ENCODE data around the gene MAP4K1.
"Not testable (repeated sequence)": the region's sequence is repeated elsewhere in the genome, so short reads cannot be mapped to it uniquely, and the experiment has no call there.

The MAP4K1 gene

DNA sequence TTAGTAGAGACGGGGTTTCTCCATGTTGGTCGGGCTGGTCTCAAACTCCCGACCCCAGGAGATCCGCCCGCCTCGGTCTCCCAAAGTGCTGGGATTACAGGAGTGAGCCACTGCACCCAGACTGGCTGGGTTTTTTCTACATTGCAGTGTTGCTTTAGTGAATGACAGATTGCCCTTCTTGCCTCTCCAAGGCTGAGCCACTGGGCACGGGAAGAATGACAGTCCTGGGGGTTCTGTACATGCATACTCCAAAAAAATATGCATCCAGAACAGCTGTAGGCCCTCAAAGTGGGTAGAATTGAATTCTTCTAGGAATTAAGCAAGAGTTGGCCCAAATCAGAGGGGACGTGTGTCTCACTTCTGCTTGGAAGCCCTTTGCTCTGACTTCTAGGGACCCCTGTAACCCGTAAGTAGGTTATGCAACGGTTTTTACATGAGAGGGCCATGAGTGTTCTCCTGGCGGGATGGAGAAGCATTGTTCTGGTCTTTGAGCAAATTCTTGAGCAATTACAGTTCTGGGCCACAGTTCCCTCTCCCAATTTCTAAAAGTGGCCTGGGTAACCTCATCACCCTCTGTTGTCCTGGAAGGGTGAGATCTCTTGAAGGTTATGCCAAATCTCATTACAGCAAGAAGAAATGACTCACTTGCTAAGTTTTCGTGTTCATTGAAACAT lies 33.3 kb upstream of the MAP4K1 start:
- DNase-seq: no peak

DNA sequence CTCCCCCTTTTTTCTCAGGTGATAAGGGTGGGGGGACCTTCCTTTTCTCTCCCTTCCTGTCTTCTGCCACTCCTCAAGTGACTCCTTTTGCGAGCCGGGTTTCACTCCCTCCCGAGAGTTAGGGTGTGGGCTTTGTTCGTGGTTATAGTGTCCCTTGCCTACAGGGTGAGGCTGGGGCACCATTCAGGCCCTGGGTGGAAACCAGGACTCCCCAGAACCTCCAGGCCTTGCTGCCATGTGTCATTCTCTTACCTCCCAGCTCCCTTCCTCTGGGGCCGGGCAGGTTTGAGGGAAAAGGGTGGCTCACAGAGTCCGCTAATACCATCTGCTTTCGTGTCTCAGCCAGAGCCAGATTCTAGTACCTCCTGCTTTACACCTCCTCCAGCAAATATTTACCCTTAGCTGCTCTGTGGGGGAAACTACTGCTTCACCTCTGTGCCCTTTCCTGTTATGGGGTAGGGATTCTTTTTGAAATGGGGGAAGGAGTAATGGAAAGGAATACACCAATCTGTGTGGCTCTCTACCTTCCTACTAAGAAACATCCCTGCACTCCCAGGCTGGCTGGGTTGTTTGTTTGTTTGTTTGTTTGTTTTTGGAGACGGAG lies 32.5 kb upstream of the MAP4K1 start:
- DNase-seq: peak in 1 of 2 experiments; percentile 28

DNA sequence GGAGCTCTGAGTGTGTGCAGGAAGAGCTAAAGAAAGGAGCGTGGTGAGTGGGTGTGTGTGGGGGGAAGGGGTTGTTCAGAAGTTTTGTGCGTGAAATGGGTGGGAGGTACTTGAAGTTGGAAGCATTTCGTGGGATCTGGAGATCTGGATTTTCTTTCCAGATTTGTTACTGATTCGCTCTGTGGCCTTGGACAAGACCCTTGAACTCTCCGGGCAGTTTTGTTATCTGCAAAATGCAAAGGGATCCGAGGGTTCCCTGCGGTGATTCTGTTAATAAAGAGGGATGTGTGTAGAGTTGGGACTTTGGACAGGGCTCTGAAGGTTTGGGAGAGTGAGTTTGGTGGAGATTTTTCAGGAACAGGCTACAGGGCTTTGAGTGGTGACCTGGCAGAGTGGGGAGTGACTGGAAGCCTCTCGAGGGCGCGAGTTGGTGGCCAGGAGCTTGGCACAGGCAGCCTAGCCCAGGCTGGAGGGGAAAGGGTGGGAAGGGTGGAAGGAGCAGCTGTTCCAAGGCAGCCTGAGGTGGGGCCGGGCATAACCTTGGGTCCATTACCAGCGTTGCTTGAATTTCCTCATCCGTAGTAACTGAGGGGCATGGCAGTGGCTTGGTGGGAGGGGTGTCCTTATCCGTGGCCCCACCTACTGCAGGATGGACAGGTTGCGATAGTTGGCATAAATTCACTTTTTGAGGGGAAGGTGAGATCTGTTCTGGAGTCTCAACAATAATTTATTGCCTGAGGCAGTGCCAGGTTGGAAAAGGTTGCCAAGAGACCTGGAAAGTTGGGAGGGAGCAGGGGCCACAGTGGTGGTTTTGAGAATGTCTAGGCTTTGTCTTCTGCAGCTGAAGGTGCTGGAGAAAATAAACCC lies 31.8 kb upstream of the MAP4K1 start:
- no peak for DNase-seq

DNA sequence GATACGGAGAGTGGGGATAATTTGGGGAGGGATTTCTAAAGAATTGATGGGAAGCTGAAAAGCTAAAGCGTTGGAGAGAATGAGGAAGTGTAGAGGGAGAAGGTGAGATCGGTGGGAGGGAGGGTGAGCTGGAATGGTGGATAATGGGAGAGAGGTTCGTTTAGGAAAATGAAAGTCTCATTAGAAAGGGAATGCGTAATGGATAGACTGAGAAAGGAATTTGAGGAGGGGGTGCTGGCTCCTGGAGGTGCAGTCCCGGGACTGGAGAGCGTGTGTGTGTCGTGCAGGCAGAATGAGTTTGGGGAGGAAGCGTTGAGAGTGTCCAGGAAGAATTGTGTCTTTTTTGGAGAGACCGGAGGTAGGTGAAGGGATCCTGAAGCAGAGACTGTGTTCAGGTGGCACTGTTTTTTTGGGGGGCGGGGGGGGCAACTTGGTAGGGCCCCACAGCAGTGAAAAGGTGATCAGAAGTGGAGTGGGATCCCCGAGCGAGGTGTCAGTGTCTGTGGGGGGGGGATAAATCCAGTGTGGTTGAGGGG lies 31.1 kb upstream of the MAP4K1 start:
- DNase-seq: no peak

DNA sequence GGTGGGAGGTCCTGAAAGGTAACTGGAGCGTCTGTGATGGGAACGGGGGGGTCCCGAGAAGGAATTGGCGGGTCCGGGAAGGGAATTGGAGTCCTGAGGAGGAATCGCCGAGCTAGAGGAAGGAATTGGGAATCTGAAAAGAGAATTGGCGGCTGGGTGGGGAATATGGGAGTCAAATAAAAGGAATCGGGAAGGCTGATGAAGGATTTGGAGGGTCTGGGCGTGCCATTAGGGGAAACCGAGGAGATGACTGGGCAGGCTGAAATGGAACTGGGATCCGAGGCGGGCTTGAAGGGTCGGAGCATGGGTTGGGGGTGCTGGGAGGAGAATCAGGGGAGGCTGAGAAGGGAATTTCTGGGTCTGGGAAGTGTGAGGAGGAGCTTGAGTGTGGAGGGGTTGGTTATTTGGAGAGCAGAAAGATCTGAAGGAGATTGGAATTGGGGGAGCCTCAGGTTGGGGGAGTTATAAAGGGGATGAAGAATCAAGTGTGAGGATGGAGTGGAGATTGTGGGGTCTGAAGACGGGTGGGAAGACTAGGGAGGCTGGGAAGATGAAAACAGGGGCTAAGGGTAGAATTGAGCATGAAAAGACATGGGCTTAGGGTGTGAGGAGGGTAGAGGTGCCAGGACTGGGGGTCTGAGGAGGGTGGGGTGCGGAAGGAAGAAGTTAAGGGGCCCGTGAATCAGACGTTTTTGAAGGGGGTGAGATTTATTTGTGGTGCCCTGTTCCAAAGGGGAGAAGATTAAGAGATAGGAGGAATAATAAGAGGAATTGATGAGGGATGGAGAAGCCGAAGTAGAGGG lies 30.4 kb upstream of the MAP4K1 start:
- DNase-seq: peak; percentile 32 to 33

DNA sequence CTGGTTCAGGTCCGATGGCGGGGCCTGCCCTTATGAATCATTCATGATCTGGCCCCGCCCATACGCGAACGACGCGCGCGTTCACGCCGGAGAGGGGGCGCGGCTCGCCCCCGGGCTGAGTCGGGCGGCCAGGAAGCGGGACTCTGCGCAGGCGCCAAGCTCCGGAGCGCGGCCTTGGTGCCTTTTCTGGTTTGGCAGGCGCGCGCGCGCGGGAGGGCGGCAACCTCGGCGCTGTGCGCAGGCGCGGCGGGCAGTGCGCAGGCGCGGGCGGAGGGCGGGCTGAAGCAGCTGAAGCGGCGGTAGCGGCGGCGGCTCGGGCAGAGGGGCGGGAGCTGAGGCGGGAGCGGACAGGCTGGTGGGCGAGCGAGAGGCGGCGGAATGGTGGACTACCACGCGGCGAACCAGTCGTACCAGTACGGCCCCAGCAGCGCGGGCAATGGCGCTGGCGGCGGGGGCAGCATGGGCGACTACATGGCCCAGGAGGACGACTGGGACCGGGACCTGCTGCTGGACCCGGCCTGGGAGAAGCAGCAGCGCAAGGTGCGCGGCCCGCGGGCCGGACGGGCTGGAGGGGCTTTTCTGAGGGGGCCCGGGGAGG lies 29.7 kb upstream of the MAP4K1 start, which contains the start of gene ACTN4:
Gene ACTN4 (plus strand): TSS at position 282 of the 598 bp plus-strand sequence. CDS start 97 bp downstream, at position 379.
- DNase-seq: peak; percentile 100

DNA sequence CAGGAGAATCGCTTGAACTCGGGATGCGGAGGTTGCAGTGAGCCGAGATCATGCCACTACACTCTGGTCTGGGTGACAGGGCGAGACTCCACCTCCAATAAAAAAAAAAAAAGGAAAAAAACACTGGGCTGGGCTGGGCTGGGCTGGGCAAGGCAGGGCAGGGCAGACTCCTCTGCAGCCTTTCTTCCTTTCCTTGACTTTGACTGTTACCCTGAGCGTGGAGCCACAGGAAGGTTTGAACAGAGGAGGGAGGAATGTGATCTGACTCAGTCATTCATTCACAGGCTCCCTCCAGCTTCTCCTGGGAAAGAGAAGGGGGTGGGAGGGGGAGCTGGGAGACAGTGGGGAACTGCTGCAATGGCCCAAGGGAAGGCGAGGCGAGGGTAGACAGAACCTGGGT lies 27.0 kb upstream of the MAP4K1 start:
- no peak for DNase-seq

DNA sequence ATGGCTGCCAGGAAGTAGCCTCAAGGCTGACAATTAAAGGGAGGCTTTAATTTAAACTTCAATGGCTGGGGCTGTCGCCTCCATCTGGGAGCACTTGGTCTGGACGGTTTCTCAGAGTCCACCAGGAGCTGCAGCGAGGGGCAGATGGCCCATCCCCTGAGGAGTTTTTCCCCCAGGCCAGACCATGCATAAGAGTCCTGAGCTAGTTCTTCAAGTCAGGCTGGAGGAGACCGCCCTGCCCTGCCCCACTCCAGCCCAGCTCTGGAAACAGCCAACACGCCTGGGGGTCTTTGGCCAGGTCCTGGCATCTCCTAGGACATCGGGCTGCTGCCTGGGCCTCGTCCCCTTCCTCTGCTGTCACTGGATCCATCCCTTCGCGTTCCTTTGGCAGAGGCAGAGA lies 24.4 kb upstream of the MAP4K1 start:
- DNase-seq: no peak

DNA sequence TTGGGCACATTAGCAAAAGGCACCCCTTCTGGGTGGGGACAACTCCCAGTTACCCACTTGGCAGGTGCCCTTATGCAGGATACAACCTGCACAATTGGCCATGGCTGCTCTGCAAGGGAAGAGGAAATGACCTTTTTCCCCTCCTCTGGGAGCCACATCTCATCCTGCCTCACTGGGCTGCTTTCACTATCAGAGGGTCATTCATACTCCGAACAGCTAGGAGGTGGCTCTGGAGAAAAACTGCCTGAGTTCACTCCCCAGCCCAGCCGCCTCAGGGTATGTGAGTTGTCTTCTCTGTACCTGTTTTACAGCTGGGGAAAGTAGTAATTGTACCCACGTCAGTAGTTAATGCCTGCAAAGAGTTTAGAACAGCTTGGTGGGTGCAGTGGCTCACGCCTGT lies 22.6 kb upstream of the MAP4K1 start:
- DNase-seq: no peak

DNA sequence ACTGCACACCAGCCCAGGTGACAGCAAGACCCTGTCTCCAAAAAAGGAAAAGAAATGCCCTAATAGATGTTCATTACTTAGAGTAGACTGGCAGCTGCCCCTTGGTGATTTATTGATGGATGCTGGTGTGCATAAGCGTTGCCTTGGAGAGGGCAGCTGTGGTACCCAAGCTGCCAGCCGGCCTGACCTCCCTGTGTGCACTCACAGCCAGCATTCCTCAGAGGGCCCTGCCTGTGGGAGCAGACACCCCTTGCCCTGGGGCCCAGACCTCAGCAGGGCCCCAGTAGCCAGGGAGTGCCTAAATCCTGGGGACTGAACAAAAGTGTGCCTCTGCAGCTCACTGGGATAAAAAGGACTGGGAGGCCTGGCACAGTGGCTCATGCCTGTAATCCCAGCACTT lies 21.9 kb upstream of the MAP4K1 start:
- no peak for DNase-seq

DNA sequence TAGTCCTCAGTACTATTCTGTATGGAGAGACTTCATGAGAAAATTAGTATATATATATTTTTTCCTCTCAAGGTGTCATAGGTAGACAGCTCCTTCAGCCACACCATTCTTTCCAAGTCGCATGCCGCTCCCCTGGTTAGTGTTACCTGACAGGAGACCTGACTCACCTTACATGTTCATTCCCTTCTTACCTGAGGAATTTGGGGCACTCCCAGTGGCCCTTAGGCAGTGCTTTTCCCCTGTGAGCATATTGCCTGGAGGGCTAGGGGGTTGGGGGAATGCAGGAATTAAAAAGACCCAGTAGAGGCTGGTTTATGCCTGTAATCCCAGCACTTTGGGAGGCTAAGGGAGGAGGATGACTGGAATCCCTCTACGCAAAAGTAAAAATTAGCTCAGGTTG lies 20.7 kb upstream of the MAP4K1 start:
- no peak for DNase-seq

DNA sequence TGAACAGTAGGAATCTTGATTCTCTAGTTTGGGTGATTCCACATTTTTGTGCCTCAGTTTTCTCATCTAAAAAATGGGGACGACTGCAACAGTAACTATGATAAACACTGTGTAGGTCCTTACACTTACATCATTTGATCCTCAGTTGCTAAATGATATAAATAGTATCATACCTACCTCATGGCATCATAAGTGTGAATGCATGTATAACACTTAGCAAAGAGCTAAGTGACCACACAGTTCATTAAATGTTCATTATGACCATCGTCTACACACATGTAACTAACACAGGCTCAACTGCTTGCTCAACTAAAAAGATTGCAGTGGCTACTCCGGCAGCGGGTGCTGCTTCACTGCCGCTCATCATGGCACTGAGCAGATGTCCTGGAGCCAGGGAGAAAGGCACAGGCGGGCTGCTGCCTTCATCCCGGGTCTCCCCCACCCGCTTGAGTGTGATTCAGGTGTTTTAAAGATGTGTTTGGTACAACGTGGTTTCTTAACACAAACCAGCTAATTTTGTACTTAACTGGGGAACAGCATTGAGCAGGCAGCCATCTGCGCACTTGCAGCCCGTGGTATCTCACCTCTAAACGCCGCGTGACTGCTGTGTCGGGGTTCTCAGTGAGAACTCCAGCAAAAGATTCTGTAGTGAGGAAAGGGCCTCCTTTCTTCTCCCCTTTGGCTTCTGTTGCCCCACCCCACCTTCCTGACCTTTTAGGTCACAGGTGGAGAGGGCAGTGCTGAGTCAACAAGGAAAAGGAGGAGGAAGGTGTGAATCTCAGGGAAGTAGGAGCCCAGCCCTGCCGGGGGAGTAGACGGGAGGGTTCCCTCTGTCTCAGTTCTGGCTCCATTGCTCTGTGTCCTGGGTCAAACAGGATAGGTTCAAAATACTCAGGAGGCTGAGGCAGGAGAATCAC lies 18.0 kb upstream of the MAP4K1 start:
- DNase-seq: no peak

DNA sequence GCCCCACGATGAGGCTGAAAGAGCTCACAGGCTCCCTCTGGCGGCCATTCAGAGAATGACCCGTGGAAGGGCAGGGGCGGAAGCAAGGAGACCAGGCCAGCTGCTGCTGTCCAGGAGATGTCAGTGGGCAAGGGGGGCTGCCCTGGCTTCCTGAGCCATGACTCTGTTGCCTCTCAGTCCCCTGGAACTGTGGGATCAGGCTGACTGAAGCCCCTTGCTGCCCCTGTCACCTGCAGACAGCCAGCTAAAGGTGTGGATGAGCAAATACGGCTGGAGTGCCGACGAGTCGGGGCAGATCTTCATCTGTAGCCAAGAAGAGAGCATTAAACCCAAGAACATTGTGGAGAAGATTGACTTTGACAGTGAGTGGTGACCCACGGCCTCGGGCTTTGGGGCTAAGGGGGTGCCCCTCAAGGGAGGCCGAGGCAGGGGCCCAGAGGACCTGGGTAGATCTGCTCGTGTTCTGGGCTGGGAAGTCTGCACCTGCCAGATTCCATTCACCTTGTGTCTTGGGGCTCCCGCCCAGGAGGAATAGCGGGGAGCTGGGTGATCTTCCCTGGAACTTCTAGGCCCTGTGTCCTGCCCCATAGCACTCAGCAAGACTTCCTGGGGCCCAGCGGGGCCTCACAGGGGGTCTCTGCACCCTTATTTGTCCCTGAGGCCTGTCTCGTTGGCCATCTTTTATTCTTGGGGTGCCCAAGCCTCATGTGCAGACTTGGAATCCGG lies 17.2 kb upstream of the MAP4K1 start:
- peak; percentile 85 to 86 for DNase-seq

DNA sequence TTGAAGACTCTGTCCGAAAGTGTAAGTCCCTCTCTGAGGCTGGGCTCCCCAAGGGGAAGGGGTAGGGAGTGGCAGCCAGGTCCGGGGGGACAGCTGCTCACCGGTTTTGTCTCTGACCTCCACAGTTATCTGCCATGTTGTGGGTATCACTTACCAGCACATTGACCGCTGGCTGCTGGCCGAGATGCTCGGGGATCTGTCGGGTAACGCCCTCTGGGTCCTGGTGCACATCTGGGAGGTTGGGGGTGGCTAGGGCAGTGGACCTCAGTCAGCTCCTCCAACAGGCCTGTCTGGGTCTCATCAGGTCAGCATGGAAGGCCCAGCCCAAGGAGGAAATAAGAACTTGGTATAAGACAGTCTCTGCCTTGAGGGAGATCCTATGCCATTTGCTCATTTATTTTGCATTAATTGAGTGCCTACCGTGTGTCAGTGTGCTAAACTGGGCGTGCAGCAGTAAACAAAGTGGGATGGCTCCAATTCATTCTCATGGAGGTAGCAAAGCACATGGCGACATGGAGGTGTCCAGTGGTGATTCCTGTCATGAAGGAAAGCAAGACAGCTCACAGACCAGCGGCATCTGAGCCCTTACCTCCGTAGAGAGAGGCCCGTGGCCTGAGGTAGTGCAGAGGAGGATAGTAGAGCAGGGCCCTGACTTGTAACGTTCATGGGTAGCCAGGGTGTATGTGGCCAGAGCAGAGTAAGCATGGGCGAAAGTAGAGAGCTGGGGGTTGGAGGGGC lies 14.9 kb upstream of the MAP4K1 start:
- DNase-seq: no peak

DNA sequence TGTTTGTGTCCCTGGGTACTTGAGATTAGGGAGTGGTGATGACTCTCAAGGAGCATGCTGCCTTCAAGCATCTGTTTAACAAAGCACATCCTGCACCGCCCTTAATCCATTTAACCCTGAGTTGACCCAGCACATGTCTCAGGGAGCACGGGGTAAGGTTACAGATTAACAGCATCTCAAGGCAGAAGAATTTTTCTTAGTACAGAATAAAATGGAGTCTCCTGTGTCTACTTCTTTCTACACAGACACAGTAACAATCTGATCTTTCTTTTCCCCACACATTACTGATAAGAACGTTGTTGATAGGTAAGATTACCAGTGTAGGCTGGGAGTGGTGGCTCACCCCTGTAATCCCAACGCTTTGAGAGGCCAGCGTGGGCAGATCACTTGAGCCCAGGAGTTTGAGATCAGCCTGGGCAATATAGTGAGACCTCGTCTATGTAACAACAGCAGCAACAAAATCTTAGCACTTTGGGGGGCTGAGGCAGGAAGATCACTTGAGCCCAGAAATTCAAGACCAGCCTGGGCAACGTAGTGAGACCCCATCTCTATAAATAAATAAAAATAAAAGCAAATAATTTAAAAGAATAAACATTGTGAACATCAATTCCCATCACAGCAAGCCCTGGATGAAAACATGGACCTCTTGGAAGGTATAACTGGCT lies 14.2 kb upstream of the MAP4K1 start:
- DNase-seq: not testable (repeated sequence)

DNA sequence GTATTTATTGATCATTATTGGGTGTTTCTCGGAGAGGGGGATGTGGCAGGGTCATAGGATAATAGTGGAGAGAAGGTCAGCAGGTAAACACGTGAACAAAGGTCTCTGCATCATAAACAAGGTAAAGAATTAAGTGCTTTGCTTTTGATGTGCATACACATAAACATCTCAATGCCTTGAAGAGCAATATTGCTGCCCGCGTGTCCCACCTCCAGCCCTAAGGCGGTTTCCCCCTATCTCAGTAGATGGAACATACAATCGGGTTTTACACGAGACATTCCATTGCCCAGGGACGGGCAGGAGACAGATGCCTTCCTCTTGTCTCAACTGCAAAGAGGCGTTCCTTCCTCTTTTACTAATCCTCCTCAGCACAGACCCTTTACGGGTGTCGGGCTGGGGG lies 13.5 kb upstream of the MAP4K1 start:
- DNase-seq: not testable (repeated sequence)

DNA sequence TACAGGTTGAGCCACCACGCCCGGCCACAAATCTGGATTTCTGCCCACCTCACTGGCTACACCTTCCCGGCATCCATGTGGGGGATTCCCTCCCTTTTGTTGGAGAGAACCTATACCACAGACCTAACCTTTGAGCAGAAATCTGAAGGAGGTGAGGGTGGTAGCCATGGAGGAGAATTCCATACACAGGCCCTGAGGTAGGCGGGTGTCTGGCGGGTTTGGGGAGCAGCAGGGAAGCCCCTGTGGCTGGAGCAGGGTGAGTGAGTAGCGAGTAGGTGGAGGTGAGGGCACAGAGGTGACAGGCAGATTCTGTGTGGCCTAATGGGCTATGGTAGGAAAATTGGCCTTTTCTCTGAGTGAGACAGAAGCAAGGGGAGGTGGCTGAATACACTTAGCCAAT lies 11.8 kb upstream of the MAP4K1 start:
- DNase-seq: no peak

DNA sequence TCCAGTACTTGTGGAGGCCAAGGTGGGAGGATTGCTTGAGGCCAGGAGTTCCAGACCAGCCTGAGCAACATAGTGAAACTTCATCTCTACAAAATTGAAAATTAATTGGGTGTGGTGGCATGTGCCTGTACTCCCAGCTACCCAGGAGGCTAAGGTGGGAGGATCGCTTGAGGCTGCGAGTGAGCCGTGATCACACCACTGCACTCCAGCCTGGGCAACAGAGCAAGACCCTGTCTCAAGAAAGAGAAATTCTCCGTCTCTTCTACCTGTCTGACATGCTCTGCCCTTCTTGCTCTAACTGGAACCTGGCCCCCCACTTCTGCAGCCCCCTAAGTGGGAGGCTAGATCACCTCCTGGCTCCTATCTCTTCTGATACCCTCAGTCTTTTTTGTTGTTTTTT lies 8.6 kb upstream of the MAP4K1 start:
- DNase-seq: no peak

DNA sequence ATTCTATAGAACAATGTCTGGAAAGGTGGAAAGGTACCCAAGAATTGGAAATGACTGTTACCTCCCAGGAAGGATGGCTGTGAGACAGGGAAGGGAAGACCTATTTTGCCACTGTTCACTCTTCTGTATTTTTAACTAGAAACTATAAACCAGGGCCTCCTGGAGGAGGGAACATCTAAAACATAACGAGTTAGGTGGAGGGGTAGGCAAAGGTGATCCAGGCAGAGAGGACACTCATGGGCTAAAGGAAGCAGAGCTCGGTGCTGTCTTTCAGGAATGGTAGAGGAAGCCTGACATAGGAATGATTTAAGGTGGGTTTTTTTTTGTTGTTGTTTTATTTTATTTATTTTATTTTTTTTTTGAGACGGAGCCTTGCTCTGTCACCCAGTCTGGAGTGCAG lies 7.1 kb upstream of the MAP4K1 start:
- DNase-seq: no peak

Measured in activated T-cell treated with anti-CD3 and anti-CD28 coated beads, Interleukin-2, amount 50 U/mL, for 48 hours (primary cell).